ENCODE measurements around the gene KRT38. TPM values are rescaled to one million over a fixed set of nuclear protein-coding genes. Genes with fewer than 3 reads are reported as not detected.

Gene KRT38
- total and polyA plus RNA-seq, 4 donors, result not detected

GRCh38 chr17:41439375-41439774 is 1.4 kb downstream of the KRT38 start:
- DNase-seq (no peak), ATAC-seq (ENCODE audit: insufficient read depth, low FRiP score) (no peak)
- H3K27ac ChIP-seq (ENCODE audit: low read depth in 1 of 2, low read length in 1 of 2), result no peak overlapping the region
- WGBS, 2 donors, result 51 to 59% methylated on average over 5 of the region's 5 CpGs
- no peaks in the 10 kb centered on the region for H3K36me3 ChIP-seq (ENCODE audit: control insufficient read depth in 4 of 4, insufficient read depth in 4 of 4, low read length in 4 of 4)
- TF ChIP-seq CTCF (IDR thresholded peaks at IDR 0.05; ENCODE audit: control extremely low read depth, extremely low read depth), result no peak
- H3K27me3 ChIP-seq (ENCODE audit: control insufficient read depth in 3 of 3, insufficient read depth in 3 of 3, low read length in 2 of 3), result no peaks in the 10 kb centered on the region
- H3K4me3 ChIP-seq, result no peak overlapping the region
- H3K9ac ChIP-seq (ENCODE audit: insufficient read depth in 1 of 2, low read length in 2 of 2), result no peak overlapping the region
- H3K4me1 ChIP-seq (ENCODE audit: control insufficient read depth in 5 of 5, insufficient read depth in 5 of 5, low read length in 5 of 5), result no peaks in the 10 kb centered on the region
- peaks cover 0 to 3% (median 0%) of the 10 kb centered on the region in 4 donors for H3K9me3 ChIP-seq (ENCODE audit: control insufficient read depth in 4 of 4, insufficient read depth in 3 of 4, low read length in 3 of 4)

GRCh38 chr17:41437769-41438168 is 3.0 kb downstream of the KRT38 start:
- no peak for TF ChIP-seq CTCF (IDR thresholded peaks at IDR 0.05; ENCODE audit: control extremely low read depth, extremely low read depth)
- Histone ChIP-seq H3K9ac (ENCODE audit: insufficient read depth in 1 of 2, low read length in 2 of 2) (no peak overlapping the region), H3K36me3 (ENCODE audit: control insufficient read depth in 4 of 4, insufficient read depth in 4 of 4, low read length in 4 of 4) (no peaks in the 10 kb centered on the region), H3K4me3 (no peak overlapping the region), H3K9me3 (ENCODE audit: control insufficient read depth in 4 of 4, insufficient read depth in 3 of 4, low read length in 3 of 4) (peaks cover 0 to 3% (median 0%) of the 10 kb centered on the region in 4 donors), H3K4me1 (ENCODE audit: control insufficient read depth in 5 of 5, insufficient read depth in 5 of 5, low read length in 5 of 5) (no peaks in the 10 kb centered on the region), H3K27ac (ENCODE audit: low read depth in 1 of 2, low read length in 1 of 2) (no peak overlapping the region), H3K27me3 (ENCODE audit: control insufficient read depth in 3 of 3, insufficient read depth in 3 of 3, low read length in 2 of 3) (no peaks in the 10 kb centered on the region)
- WGBS, 2 donors, result 90 to 92% methylated on average over 9 of the region's 9 CpGs
- ATAC-seq (ENCODE audit: insufficient read depth, low FRiP score) (no peak), DNase-seq (no peak)

- no peaks in the 10 kb centered on the region for H3K4me1 ChIP-seq (ENCODE audit: control insufficient read depth in 5 of 5, insufficient read depth in 5 of 5, low read length in 5 of 5)
These were observed 3.5 kb downstream of the KRT38 start for GRCh38 chr17:41437254-41437653.

More at GRCh38 chr17:41437254-41437653, 3.5 kb downstream of the KRT38 start:
- no peak overlapping the region for H3K27ac ChIP-seq (ENCODE audit: low read depth in 1 of 2, low read length in 1 of 2)
- H3K27me3 ChIP-seq (ENCODE audit: control insufficient read depth in 3 of 3, insufficient read depth in 3 of 3, low read length in 2 of 3), result no peaks in the 10 kb centered on the region
- H3K4me3 ChIP-seq, result no peak overlapping the region
- no peaks in the 10 kb centered on the region for H3K36me3 ChIP-seq (ENCODE audit: control insufficient read depth in 4 of 4, insufficient read depth in 4 of 4, low read length in 4 of 4)
- no peak overlapping the region for H3K9ac ChIP-seq (ENCODE audit: insufficient read depth in 1 of 2, low read length in 2 of 2)
- H3K9me3 ChIP-seq (ENCODE audit: control insufficient read depth in 4 of 4, insufficient read depth in 3 of 4, low read length in 3 of 4), result peaks cover 0 to 3% (median 0%) of the 10 kb centered on the region in 4 donors
- DNase-seq (no peak), ATAC-seq (ENCODE audit: insufficient read depth, low FRiP score) (no peak)
- 83 to 87% methylated on average over 7 of the region's 7 CpGs for WGBS, 2 donors
- TF ChIP-seq CTCF (IDR thresholded peaks at IDR 0.05; ENCODE audit: control extremely low read depth, extremely low read depth), result no peak

Measured in lung (tissue), 12 donors.